ENCODE data around the gene SLCO4C1.

DNA sequence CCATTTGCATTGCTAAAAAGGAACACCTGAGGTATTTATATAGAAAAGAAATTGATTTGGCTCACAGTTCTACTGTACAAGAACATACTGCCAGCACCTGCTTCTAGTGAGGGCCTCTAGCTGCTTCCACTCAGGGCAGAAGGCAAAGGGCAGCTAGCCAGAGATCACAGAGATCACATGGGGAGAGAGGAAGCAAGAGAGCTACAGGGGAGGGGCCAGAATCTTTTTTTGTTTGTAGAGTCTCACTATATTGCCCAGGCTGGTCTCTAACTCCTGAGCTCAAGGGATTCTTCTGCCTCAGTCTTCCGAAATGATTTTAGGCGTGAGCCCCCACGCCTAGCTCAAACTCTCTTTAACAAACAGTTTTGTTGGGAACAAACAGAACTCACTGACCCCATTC lies 6.1 kb downstream of the SLCO4C1 start:
- TF ChIP-seq, protein P1, sequence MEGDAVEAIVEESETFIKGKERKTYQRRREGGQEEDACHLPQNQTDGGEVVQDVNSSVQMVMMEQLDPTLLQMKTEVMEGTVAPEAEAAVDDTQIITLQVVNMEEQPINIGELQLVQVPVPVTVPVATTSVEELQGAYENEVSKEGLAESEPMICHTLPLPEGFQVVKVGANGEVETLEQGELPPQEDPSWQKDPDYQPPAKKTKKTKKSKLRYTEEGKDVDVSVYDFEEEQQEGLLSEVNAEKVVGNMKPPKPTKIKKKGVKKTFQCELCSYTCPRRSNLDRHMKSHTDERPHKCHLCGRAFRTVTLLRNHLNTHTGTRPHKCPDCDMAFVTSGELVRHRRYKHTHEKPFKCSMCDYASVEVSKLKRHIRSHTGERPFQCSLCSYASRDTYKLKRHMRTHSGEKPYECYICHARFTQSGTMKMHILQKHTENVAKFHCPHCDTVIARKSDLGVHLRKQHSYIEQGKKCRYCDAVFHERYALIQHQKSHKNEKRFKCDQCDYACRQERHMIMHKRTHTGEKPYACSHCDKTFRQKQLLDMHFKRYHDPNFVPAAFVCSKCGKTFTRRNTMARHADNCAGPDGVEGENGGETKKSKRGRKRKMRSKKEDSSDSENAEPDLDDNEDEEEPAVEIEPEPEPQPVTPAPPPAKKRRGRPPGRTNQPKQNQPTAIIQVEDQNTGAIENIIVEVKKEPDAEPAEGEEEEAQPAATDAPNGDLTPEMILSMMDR (IDR thresholded peaks at IDR 0.05) = no peak
- no peak for TF ChIP-seq POLR2A (IDR thresholded peaks at IDR 0.05)
